HG03378 (cell line): ENCODE data around the gene SPEN.

ENCODE experiments used
- ATAC-seq: cut with Tn5 transposase; IDR thresholded peaks from one replicate; pipeline ENCODE4 v1.9.1; 2021; ENCODE audit warnings: mild to moderate bottlenecking, moderate library complexity; ENCODE audit not compliant: unreplicated experiment

The SPEN gene

GRCh38 chr1:15946571-15947381 lies 99.3 kb downstream of the SPEN start:
- ATAC-seq = no peak

GRCh38 chr1:15947382-15948090 lies 100.0 kb downstream of the SPEN start:
- ATAC-seq = no peak

- ATAC-seq = no peak
Measured at GRCh38 chr1:15948091-15948591, 100.6 kb downstream of the SPEN start.

- ATAC-seq = peak; percentile 5
Measured at GRCh38 chr1:15948595-15949452, 101.3 kb downstream of the SPEN start.

- ATAC-seq = peak; percentile 68
Measured at GRCh38 chr1:15949453-15950245, 102.1 kb downstream of the SPEN start.

- no peak for ATAC-seq
Measured at GRCh38 chr1:15950302-15950701, 102.8 kb downstream of the SPEN start.

- no peak for ATAC-seq
Measured at GRCh38 chr1:15950763-15951295, 103.3 kb downstream of the SPEN start.

- ATAC-seq = no peak
Measured at GRCh38 chr1:15951341-15952153, 104.0 kb downstream of the SPEN start.

- ATAC-seq = no peak
Measured at GRCh38 chr1:15952317-15953258, 105.1 kb downstream of the SPEN start.

GRCh38 chr1:15953294-15953771 lies 105.8 kb downstream of the SPEN start:
- ATAC-seq = no peak

GRCh38 chr1:15953791-15954241 lies 106.3 kb downstream of the SPEN start:
- ATAC-seq = no peak

GRCh38 chr1:15954316-15954715 lies 106.8 kb downstream of the SPEN start:
- no peak for ATAC-seq

- no peak for ATAC-seq
Measured at GRCh38 chr1:15955552-15955951, 108.0 kb downstream of the SPEN start.

GRCh38 chr1:15956150-15956549 lies 108.6 kb downstream of the SPEN start:
- ATAC-seq = no peak

GRCh38 chr1:15957221-15958095 lies 110.0 kb downstream of the SPEN start:
- ATAC-seq = no peak

GRCh38 chr1:15958111-15958510 lies 110.6 kb downstream of the SPEN start:
- ATAC-seq = no peak

- no peak for ATAC-seq
Measured at GRCh38 chr1:15958793-15959192, 111.3 kb downstream of the SPEN start.
